ENCODE measurements around the gene RABL6.
"Not testable (repeated sequence)": the region's sequence is repeated elsewhere in the genome, so short reads cannot be mapped to it uniquely, and the experiment has no call there.

The RABL6 gene

GRCh38 chr9:136799079-136799853 lies 8.5 kb upstream of the RABL6 start:
- TF ChIP-seq CTCF (conservative IDR thresholded peaks at IDR 0.05; ENCODE audit: low read depth, low read length): no peak
- H3K4me3 ChIP-seq (ENCODE audit: low read depth, low read length): no peak overlapping the region
- DNase-seq (ENCODE audit: low read depth): no peak

DNA sequence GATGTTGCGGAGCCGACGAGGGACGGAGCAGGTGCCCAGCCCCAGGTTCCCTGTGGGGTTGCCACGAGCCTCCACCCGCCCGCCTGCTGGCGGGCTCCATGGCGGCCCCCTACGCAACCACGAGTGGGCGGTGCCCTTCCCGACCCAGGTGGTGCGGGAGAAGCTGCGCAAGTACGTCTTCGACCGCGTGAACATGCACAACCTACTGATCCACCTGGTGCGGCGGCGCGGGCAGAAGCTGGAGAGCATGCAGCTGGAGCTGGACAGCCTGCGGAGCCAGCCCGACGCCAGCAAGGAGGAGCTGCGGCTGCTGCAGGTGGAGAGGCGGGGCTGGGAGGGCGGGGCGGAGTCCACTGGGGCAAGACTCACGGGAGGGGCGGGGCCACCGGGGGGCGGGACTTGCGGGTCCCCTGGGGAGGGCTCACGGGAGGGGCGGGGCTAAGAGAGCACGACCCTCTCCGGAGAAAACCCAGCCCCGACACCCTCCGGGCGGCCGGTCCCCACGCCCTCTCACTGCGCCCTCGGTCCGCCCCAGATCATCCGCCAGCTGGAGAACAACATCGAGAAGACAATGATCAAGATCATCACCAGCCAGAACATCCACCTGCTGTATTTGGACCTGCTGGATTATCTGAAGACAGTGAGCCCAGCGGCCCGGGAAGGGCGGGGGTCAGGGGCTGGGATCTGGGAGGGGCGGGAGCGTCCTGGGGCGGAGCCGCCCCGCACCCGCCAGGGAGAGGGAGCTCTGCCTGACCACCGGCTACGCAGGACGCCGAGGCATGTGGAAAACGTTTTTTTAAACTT lies 7.7 kb upstream of the RABL6 start:
- peak; percentile 62 for DNase-seq (ENCODE audit: low read depth)
- no peak overlapping the region for H3K4me3 ChIP-seq (ENCODE audit: low read depth, low read length)
- no peak for TF ChIP-seq CTCF (conservative IDR thresholded peaks at IDR 0.05; ENCODE audit: low read depth, low read length)

- no peak for DNase-seq (ENCODE audit: low read depth)
- no peak for TF ChIP-seq CTCF (conservative IDR thresholded peaks at IDR 0.05; ENCODE audit: low read depth, low read length)
- no peak overlapping the region for H3K4me3 ChIP-seq (ENCODE audit: low read depth, low read length)
Observed at GRCh38 chr9:136802321-136802720, 5.4 kb upstream of the RABL6 start.

DNA sequence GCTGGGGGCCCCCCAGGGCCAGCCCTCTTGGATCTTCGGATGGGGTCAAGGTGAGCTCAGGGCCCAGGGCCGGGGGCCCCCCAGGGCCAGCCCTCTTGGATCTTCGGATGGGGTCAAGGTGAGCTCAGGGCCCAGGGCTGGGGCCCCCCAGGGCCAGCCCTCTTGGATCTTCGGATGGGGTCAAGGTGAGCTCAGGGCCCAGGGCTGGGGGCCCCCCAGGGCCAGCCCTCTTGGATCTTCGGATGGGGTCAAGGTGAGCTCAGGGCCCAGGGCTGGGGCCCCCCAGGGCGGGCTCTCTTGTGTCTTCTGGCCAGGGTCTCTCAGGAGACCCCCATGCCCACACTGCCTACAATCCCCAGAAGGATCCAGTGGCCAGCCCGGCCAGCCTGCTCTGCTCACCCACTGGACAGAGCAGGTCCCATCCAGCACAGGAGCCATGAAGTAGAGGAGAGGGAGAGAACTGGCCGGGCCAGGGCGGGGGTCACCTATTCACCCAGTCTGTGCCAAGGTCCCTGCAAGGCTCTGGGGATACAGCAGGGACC lies 4.7 kb upstream of the RABL6 start:
- H3K4me3 ChIP-seq (ENCODE audit: low read depth, low read length); DNase-seq (ENCODE audit: low read depth): not testable (repeated sequence)

- no peak for DNase-seq (ENCODE audit: low read depth)
- TF ChIP-seq CTCF (conservative IDR thresholded peaks at IDR 0.05; ENCODE audit: low read depth, low read length): no peak
- no peak overlapping the region for H3K4me3 ChIP-seq (ENCODE audit: low read depth, low read length)
Observed at GRCh38 chr9:136803551-136804508, 3.9 kb upstream of the RABL6 start.

DNA sequence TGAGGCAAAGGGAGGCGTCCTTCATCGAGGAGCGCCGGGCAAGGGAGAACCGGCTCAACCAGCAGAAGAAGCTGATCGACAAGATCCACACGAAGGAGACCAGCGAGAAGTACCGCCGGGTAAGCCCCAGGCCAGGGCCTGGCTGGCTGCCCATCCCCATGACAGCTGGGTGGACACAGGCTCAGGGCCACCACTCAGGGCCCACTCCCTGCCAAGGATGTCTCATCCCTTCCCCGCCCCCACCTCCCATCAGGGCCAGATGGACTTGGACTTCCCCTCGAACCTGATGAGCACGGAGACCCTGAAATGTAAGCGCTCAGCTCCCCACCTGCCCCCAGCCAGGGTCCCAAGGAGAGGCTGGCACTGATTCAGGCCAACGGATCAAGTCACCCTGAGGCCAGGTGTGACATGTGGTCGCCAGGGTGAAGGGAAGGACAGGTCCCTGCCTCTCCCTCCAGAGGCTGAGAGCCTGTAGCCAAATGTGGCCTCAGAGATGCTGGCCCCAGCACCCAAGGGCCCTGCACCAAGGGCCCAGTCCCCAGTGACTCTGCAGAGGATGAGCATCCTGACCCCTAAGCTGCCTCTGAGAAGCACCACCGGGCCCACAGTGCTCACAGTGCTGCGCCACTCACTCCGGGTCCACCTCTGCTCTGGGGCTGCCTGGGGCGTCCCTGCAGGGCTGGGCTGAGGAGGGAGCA lies 3.1 kb upstream of the RABL6 start:
- TF ChIP-seq CTCF (conservative IDR thresholded peaks at IDR 0.05; ENCODE audit: low read depth, low read length): no peak
- no peak overlapping the region for H3K4me3 ChIP-seq (ENCODE audit: low read depth, low read length)
- DNase-seq (ENCODE audit: low read depth): no peak

Measured in choroid plexus epithelial cell (primary cell).